Hepatocyte (in vitro differentiated cells): Measurements from ENCODE around the gene TSPYL4.

ENCODE experiments used
- EZH2 ChIP-seq: fragments of 200-600 bp; sonication (generic); IDR thresholded peaks from 2 replicates; pipeline ENCODE4 v1.6.1; 2016; ENCODE audit warnings: antibody characterized with exemption, mild to moderate bottlenecking, borderline replicate concordance
- TF ChIP-seq, protein P1 (sequence below): fragments of 200-600 bp; sonication (generic); IDR thresholded peaks from 2 replicates; pipeline ENCODE4 v1.5.1; 2016; ENCODE audit warnings: antibody characterized with exemption, mild to moderate bottlenecking; ENCODE audit not compliant: poor library complexity

DNA sequence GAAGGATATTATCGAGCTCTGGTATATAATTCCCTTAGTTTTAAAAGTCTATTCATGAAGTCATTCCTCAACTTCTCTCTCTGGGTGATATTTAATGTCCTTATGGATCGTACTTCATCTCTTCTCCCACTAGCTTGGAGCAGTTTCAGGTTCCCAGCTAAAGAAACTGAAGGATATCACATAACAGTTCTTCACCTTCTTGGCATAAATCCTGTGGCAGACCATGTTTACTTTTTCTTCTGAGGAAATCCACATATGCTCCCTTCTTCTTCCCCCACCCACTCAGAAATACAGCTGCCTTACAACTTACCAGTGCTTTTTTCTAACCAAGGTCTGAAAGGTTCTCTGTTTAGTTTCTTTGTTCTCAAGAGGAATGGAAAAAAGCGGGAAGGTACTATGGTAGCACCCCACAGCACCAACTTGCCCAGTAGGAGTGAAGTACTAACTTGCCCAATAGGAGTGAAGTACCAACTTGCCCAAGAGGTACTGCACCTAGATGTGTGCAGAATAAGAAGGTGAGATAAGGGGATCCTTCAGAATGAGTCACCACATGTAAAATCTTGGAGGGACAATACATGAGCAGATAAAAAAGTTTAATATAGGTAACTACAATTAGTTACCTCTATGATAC, 53.1 kb downstream of the TSPYL4 start:
- TF ChIP-seq, protein P1, sequence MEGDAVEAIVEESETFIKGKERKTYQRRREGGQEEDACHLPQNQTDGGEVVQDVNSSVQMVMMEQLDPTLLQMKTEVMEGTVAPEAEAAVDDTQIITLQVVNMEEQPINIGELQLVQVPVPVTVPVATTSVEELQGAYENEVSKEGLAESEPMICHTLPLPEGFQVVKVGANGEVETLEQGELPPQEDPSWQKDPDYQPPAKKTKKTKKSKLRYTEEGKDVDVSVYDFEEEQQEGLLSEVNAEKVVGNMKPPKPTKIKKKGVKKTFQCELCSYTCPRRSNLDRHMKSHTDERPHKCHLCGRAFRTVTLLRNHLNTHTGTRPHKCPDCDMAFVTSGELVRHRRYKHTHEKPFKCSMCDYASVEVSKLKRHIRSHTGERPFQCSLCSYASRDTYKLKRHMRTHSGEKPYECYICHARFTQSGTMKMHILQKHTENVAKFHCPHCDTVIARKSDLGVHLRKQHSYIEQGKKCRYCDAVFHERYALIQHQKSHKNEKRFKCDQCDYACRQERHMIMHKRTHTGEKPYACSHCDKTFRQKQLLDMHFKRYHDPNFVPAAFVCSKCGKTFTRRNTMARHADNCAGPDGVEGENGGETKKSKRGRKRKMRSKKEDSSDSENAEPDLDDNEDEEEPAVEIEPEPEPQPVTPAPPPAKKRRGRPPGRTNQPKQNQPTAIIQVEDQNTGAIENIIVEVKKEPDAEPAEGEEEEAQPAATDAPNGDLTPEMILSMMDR, result no peak
- no peak for TF ChIP-seq EZH2
